HG02943 (cell line): ENCODE results near the gene ABCD1.

ENCODE experiments used
- ATAC-seq: cut with Tn5 transposase; IDR thresholded peaks from one replicate; pipeline ENCODE4 v1.9.1; 2021; ENCODE audit warnings: mild to moderate bottlenecking, low read depth, moderate library complexity; ENCODE audit not compliant: unreplicated experiment

ABCD1 gene

DNA sequence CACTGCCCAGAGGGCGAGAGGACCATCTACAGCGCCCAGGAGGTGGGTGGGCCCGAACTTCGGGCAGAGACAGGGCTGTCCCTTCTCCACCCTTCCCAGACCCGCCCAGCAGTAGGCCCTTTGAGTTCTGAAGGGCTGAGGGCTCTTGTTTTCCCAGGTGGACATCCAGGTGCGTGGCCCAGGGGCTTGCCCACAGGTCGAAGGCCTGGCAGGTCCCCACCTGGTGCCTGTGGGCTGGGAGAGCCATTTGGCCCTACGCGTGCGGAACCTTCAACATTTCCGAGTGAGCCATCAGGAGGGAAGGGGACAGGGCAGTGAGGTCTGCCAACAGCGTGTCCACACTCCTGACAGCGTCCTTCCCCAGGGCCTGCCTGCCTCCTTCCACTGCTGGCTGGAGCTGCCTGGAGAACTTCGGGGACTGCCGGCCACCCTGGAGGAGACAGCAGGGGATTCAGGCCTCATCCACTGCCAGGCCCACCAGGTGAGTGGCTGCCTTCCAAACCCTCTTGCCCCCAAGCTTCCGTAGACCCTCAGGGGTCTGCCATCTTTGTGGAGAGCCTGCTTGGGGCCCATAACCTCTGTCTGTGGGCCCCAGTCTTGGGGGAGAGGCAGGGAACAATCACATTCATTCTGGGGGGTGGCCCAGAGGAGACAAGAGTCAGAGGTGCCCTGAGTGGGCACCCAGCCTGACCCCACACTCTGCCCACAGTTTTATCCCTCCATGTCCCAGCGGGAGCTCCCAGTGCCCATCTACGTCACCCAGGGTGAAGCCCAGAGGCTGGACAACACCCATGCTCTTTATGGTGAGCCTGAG lies 46.2 kb downstream of the ABCD1 start:
- ATAC-seq = no peak

GRCh38 chrX:153771415-153772315 lies 47.0 kb downstream of the ABCD1 start:
- no peak for ATAC-seq

DNA sequence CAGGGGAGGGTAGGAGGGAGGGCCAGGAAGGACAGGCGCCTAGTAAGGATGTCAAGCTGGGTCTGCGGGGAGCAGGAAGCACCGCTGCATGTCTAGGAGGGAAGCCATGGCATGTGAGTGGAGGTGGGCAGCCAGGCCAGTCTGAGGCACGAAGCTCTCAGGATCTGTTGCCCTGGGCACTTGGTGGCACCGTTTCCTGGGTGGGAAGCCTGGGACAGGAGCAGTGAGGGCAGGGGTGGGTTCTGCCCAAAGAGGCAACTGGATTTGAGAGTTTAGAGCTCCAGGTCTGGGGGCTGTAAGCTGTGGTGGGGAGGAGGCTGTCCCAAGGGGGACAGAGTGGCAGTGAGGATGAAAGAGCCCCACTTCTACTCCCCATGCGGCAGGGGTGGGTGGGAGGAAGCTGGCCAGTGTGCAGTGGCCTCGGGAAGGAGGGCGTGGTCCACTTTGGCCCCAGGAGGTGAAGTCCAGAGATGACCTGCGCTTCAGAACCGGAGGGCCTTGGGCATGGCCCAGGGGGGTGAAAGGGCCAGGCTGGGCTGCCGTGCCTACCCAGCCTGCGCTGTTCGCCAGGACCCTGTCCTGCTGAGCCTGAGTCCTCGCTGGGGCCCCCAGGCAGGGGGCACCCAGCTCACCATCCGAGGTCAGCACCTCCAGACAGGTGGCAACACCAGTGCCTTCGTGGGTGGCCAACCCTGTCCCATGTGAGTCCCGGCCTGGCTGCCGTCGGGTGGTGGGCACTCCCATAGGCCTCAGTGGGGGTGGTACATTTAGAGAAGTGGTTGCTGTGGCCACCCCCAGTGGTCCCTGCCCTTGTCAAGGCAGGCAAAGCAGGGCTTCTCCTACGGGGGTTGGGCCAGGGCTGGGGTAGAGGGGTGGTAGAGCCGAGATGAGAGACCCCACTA lies 47.9 kb downstream of the ABCD1 start:
- ATAC-seq = no peak

GRCh38 chrX:153773218-153773611 lies 48.6 kb downstream of the ABCD1 start:
- ATAC-seq = no peak

DNA sequence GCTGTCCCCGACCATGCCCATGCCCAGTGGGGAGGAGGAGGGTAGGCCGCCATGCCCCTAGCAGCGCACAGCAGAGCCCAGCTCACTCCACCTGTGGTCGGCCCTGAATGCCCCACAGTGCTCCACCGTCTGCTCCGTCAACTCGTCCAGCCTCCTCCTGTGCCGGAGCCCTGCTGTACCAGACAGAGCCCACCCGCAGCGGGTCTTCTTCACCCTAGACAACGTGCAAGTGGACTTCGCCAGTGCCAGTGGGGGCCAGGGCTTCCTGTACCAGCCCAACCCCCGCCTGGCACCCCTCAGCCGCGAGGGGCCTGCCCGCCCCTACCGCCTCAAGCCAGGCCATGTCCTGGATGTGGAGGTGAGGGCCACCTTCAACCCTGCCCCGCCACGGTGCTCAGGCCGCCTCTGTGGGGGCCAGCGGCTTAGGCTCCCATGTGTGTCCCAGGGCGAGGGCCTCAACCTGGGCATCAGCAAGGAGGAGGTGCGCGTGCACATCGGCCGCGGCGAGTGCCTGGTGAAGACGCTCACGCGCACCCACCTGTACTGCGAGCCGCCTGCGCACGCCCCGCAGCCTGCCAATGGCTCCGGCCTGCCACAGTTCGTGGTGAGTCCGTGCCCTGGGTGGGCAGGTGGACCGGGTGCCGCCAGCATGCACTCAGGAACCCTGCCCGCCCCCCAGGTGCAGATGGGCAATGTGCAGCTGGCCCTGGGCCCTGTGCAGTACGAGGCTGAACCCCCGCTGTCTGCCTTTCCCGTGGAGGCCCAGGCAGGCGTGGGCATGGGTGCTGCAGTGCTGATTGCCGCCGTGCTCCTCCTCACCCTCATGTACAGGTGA lies 49.3 kb downstream of the ABCD1 start:
- ATAC-seq = no peak

DNA sequence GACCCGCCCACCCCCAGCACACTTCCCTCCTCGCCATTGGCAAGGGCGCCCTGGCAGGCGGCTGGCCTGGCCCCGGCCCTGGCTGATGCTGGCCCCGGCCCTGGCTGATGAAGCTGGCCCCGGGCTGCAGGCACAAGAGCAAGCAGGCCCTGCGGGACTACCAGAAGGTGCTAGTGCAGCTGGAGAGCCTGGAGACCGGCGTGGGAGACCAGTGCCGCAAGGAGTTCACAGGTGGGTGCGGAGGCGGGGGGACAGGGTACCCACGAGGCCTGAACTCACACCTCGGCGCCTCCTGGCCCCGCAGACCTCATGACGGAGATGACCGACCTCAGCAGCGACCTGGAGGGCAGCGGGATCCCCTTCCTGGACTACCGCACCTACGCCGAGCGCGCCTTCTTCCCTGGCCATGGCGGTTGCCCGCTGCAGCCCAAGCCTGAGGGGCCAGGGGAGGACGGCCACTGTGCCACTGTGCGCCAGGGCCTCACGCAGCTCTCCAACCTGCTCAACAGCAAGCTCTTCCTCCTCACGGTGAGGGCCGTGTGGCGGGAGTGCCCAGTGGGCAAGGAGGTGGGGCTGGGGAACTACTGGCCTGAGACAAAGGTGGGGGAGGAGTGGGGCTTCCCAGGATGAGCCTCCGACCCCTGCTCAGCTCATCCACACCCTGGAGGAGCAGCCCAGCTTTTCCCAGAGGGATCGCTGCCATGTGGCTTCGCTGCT lies 50.1 kb downstream of the ABCD1 start:
- no peak for ATAC-seq

- no peak for ATAC-seq
Observed at GRCh38 chrX:153775293-153776119, 50.9 kb downstream of the ABCD1 start.

GRCh38 chrX:153776120-153776599 lies 51.5 kb downstream of the ABCD1 start:
- ATAC-seq = no peak

DNA sequence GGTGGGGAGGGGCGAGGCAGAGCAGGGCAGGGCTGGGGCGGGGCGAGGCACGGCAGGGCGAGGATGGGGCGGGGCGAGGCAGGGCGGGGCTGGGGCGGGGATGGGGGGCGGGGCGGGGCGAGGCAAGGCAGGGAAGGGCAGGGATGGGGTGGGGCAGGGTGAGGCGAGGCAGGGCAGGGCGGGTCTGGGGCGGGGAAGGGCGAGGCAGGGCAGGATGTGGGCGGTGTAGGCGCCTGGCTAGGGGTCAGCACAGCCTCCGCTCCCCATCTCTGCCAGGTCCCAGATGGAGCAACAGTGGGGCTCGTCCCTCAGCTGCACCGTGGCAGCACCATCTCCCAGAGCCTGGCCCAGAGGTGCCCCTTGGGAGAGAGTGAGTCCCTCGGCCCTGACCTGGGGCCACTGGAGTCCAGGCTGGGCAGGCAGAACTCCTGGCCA lies 52.0 kb downstream of the ABCD1 start:
- no peak for ATAC-seq

DNA sequence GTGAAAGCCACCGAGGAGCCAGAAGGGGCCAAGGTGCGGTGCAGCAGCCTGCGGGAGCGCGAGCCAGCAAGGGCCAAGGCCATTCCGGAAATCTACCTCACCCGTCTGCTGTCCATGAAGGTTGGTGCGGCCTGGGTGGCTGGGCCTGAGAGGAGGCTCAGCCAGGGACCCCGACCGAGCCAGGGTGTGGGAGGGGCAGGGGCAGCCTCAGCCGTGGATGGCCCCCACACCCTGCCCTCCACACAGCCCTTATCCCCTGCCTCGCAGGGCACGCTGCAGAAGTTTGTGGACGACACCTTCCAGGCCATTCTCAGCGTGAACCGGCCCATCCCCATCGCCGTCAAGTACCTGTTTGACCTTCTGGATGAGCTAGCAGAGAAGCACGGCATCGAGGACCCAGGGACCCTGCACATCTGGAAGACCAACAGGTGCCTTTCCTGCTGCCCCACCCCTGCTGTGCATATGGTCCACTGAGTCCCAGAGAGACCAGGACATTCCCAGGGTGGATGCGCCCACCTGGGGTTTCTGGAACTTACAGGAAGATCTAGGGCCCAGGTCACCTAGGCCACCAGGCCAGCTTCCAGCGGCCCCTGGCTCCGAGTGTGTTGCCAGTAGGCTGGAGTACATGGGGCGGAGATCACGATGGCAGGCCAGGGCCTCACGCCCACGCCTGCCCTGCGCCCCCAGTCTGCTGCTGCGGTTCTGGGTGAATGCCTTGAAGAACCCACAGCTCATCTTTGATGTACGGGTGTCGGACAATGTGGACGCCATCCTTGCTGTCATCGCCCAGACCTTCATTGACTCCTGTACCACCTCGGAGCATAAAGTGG lies 52.8 kb downstream of the ABCD1 start:
- ATAC-seq = no peak

- no peak for ATAC-seq
Observed at GRCh38 chrX:153778181-153778580, 53.5 kb downstream of the ABCD1 start.

DNA sequence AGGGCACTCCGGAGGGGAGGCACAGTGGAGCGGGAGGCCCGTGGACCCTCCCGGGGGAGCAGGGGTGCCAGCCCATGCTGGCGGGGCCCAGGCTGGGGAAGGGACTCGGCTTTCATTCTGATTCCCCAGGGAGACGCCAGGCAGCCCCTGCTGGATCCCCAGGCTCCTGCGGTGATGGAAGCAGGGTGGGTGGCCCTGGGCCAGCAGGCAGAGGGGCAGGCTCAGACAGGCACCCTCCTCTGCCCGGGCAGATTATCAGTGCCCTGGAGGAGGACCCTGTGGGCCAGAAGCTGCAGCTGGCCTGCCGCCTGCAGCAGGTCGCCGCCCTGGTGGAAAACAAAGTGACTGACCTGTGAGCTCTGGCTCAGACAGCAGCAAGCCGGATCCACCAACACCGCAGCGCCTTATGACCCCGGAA lies 54.0 kb downstream of the ABCD1 start:
- ATAC-seq = no peak

DNA sequence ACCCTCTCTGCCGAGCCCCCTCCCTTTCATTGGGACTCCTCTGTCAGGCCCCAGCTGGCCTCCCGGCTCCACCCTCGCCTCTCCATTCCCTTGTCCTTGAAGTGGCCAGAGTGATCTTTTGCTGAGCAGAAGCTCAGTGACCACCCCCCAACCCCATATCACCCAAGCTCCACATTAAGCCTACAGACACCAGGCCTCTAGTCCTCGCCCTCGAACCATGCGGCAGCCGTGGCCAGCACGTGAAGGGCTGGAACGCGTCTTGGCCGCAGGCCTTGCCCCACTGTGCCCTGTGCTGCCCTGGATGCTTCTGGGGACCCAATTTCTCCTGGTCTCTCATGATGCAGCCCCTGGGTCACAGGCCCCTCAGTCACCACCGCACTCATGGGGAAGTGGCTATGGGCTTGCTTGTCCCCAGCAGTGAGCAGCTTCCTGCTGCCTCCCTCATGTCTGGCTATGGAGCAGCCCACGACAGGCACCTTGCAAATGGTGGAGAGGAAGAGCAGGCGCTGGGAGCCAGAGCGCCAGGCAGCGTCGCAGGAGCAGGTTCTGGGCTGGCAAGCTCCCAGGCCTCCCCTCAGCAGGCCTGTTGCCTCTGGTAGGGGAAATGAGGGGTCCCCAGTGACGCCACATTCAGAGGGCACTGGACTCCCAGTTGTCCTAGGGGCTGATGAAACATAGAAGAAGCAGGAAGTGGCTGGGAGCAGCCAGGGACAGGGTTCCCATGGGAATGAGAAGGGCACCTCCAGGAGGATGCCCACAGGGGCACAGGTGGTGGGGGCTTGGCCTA lies 55.4 kb downstream of the ABCD1 start:
- ATAC-seq = no peak

DNA sequence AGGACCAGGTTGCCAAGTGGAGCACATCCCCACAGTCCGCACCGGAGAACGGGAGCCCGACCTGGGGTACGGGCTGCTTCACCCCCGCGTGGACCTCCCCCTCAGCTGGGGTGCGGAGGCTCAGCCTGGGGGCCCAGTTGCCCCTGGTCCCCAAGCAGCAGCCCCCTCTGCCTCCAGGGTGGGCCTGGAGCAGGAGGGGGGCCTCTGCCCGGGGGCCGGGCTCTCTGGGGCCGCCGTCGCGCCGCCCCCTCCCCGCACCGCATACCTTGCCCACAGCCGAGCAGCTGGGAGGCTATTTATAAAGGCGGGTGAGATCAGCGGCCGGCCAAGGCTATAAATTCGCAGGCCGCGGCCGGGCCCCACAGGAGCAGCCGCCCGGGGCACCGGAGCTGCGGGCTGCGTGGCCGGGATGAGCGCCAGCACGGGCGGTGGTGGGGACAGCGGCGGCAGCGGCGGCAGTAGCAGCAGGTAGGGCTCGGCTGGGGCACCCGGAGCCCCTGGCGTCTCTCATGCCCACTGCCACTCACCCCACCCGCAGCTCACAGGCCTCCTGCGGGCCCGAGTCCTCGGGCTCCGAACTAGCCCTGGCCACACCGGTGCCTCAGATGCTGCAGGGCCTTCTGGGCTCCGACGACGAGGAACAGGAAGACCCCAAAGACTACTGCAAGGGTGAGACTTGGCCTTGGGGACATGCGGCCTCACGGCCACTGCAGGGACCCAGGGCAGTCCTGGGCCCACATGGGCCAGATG lies 56.2 kb downstream of the ABCD1 start, which contains the start of gene SRPK3:
TSS of gene SRPK3 (plus strand) at position 364 of the 750 bp plus-strand sequence. CDS start at position 410, 46 bp downstream.
- no peak for ATAC-seq

GRCh38 chrX:153781428-153782047 lies 56.9 kb downstream of the ABCD1 start:
- no peak for ATAC-seq
